ENCODE results near the gene PTPRN2. TPM values are rescaled to one million over a fixed set of nuclear protein-coding genes. Genes with fewer than 3 reads are reported as not detected.

The PTPRN2 gene
- total and polyA plus RNA-seq, 2 of the 13 experiments (the other 11 are each of a cell fraction or from before 2014, with no cell fraction given), result 2.5 to 24.2 TPM

GRCh38 chr7:157555313-157555712 lies 1032.3 kb downstream of the PTPRN2 start (continued):
- TF ChIP-seq HES4 (CRISPR knock-in tag; IDR thresholded peaks at IDR 0.05; ENCODE audit: borderline replicate concordance), result no peak
- no peak for TF ChIP-seq NCOA5 (CRISPR knock-in tag; IDR thresholded peaks at IDR 0.05)
- peak; percentile 35; the same call in 1 of the 2 replicates for TF ChIP-seq THAP11 (CRISPR knock-in tag; IDR thresholded peaks at IDR 0.05)
- TF ChIP-seq FOXA3 (CRISPR knock-in tag; IDR thresholded peaks at IDR 0.05), result peak; percentile 84
- peak; percentile 85; the same call in 1 of the 2 replicates for TF ChIP-seq DPF2 (CRISPR knock-in tag; IDR thresholded peaks at IDR 0.05; ENCODE audit: borderline replicate concordance, low read depth)
- TF ChIP-seq BCL6 (CRISPR knock-in tag; IDR thresholded peaks at IDR 0.05), result peak; percentile 38; the same call in 1 of the 2 replicates
- peak; percentile 66 for TF ChIP-seq HOMEZ (CRISPR knock-in tag; IDR thresholded peaks at IDR 0.05; ENCODE audit: low read depth)
- TF ChIP-seq MAX (IDR thresholded peaks at IDR 0.05), result peak; percentile 86
- TF ChIP-seq POGZ (CRISPR knock-in tag; IDR thresholded peaks at IDR 0.05), result peak; percentile 76
- TF ChIP-seq ZSCAN30 (CRISPR knock-in tag; IDR thresholded peaks at IDR 0.05), result no peak
- peak; percentile 46 for TF ChIP-seq TEAD3 (CRISPR knock-in tag; optimal IDR thresholded peaks at IDR 0.05; ENCODE audit: borderline replicate concordance)
- peak; percentile 94 for TF ChIP-seq ETV5 (CRISPR knock-in tag; IDR thresholded peaks at IDR 0.05; ENCODE audit: borderline replicate concordance)
- no peak for TF ChIP-seq EHMT2 (IDR thresholded peaks at IDR 0.05; ENCODE audit: borderline replicate concordance, low read depth, low read length)
- peak; percentile 65; the same call in 1 of the 2 replicates for TF ChIP-seq TBX2 (CRISPR knock-in tag; IDR thresholded peaks at IDR 0.05; ENCODE audit: borderline replicate concordance)
- TF ChIP-seq YEATS4 (CRISPR knock-in tag; IDR thresholded peaks at IDR 0.05; ENCODE audit: borderline replicate concordance), result peak; percentile 35; the same call in 1 of the 2 replicates
- peak; percentile 74 for TF ChIP-seq ZNF792 (CRISPR knock-in tag; IDR thresholded peaks at IDR 0.05)
- peak; percentile 86 for TF ChIP-seq FOXO1 (CRISPR knock-in tag; IDR thresholded peaks at IDR 0.05)
- TF ChIP-seq ARNT2 (CRISPR knock-in tag; IDR thresholded peaks at IDR 0.05; ENCODE audit: low read depth), result peak; percentile 45; the same call in 1 of the 2 replicates
- TF ChIP-seq RXRB (CRISPR knock-in tag; IDR thresholded peaks at IDR 0.05; ENCODE audit: borderline replicate concordance), result peak; percentile 58; the same call in 1 of the 2 replicates
- TF ChIP-seq ZNF644 (CRISPR knock-in tag; IDR thresholded peaks at IDR 0.05; ENCODE audit: low read depth), result peak; percentile 92
- TF ChIP-seq CSRNP2 (CRISPR knock-in tag; conservative IDR thresholded peaks at IDR 0.05; ENCODE audit: low read depth), result no peak
- no peak for TF ChIP-seq ZBTB44 (CRISPR knock-in tag; IDR thresholded peaks at IDR 0.05)
- peak; percentile 43; the same call in 1 of the 2 replicates for TF ChIP-seq TCF7 (IDR thresholded peaks at IDR 0.05; ENCODE audit: low read depth)
